ENCODE results near the gene PLSCR2. TPM values are rescaled to one million over a fixed set of nuclear protein-coding genes. Genes with fewer than 3 reads are reported as not detected.

The PLSCR2 gene
- total and polyA plus RNA-seq, 2 of the 8 experiments (the other 6 are each of a cell fraction or from before 2014, with no cell fraction given): not detected

GRCh38 chr3:146485297-146485696 is 15.9 kb upstream of the PLSCR2 start:
- Histone ChIP-seq H3K4me1 (replicated peaks in 1 of 4; ENCODE audit: control insufficient read depth in 3 of 4, insufficient read depth in 4 of 4, low read length in 3 of 4) (no peaks in the 10 kb centered on the region), H3K4me2 (ENCODE audit: insufficient read depth in 1 of 2, low read depth in 2 of 2, low read length in 2 of 2) (no peak overlapping the region), H3K14ac (ENCODE audit: insufficient read length) (no peak overlapping the region), H3K27me3 (replicated peaks in 1 of 4; ENCODE audit: control insufficient read depth in 3 of 4, extremely low read depth in 1 of 4, insufficient read depth in 3 of 4, low read length in 3 of 4) (no peaks in the 10 kb centered on the region), H3K4ac (replicated peaks; ENCODE audit: insufficient read length, low read depth, low read length) (no peak overlapping the region), H3K9ac (replicated peaks in 1 of 4; ENCODE audit: extremely low read depth in 1 of 4, low read depth in 3 of 4, low read length in 3 of 4) (no peak overlapping the region), H3K9me3 (ENCODE audit: insufficient read depth in 2 of 2, low read depth in 1 of 2, low read length in 1 of 2) (no peaks in the 10 kb centered on the region), H4K5ac (ENCODE audit: insufficient read length, low read depth, low read length) (no peak overlapping the region), H2AFZ (ENCODE audit: low read length) (no peak overlapping the region), H3K27ac (ENCODE audit: low read depth, low read length) (no peak overlapping the region), H2BK12ac (ENCODE audit: low read depth, low read length) (no peak overlapping the region), H2BK5ac (ENCODE audit: low read depth, low read length) (no peak overlapping the region), H3K18ac (ENCODE audit: extremely low read depth, low read length) (no peak overlapping the region), H2AK5ac (ENCODE audit: low read depth, low read length) (no peak overlapping the region), H3K23ac (ENCODE audit: insufficient read length) (no peak overlapping the region), H2BK120ac (replicated peaks; ENCODE audit: low read depth, low read length) (no peak overlapping the region), H3K4me3 (ENCODE audit: extremely low read depth in 1 of 4, insufficient read depth in 2 of 4, low read depth in 3 of 4, low read length in 4 of 4) (no peak overlapping the region), H3K79me1 (ENCODE audit: low read depth, low read length) (no peaks in the 10 kb centered on the region), H3K36me3 (ENCODE audit: control insufficient read depth in 2 of 4, insufficient read depth in 4 of 4, low read length in 3 of 4) (no peaks in the 10 kb centered on the region; a peak in 1 of 8 replicates), H3K23me2 (ENCODE audit: low read depth, low read length) (no peaks in the 10 kb centered on the region), H4K8ac (ENCODE audit: extremely low read depth, insufficient read depth, low read length) (no peak overlapping the region), H4K91ac (replicated peaks; ENCODE audit: insufficient read length, low read length) (no peak overlapping the region), H3K79me2 (ENCODE audit: control insufficient read depth in 1 of 2, insufficient read depth in 2 of 2, low read length in 2 of 2) (no peaks in the 10 kb centered on the region), H3K56ac (replicated peaks; ENCODE audit: insufficient read length, low read depth, low read length) (no peak overlapping the region), H2BK20ac (ENCODE audit: low read length) (no peak overlapping the region), H4K20me1 (replicated peaks in 1 of 2; ENCODE audit: control insufficient read depth in 1 of 2, insufficient read depth in 2 of 2, low read length in 2 of 2) (no peaks in the 10 kb centered on the region), H2BK15ac (ENCODE audit: low read length) (no peak overlapping the region)
- DNase-seq (ENCODE audit: low read depth in 1 of 2, low spot score in 2 of 2) (no peak), FAIRE-seq (no peak)
- CTCF ChIA-PET (ENCODE audit: partially characterized antibody): interaction anchor here (1.6 kb wide), 1 partner anchor 14 kb away, joined by 3 read pairs; no protein-coding TSS in a partner anchor
- POLR2A ChIA-PET (ENCODE audit: partially characterized antibody): no interaction called here
- no peak for TF ChIP-seq SIX5 (IDR thresholded peaks at IDR 0.05; ENCODE audit: low read depth, low read length)
- TF ChIP-seq RNF2 (IDR thresholded peaks at IDR 0.05; ENCODE audit: borderline replicate concordance, low read depth, low read length, missing control alignments, poor library complexity, severe bottlenecking): no peak
- no peak for TF ChIP-seq RXRA (IDR thresholded peaks at IDR 0.05; ENCODE audit: insufficient read depth, low read depth, low read length)
